ENCODE measurements around the gene IDUA.

The IDUA gene

GRCh38 chr4:1001561-1002130 is 14.8 kb downstream of the IDUA start:
- no peak for DNase-seq
- Histone ChIP-seq H3K27ac (no peak overlapping the region), H3K4me3 (no peak overlapping the region), H3K36me3 (no peaks in the 10 kb centered on the region), H3K27me3 (peaks cover 7 to 93% of the 10 kb centered on the region in 2 donors), H3K4me1 (peaks cover 0 to 37% (median 29%) of the 10 kb centered on the region in 4 donors), H3K9me3 (no peaks in the 10 kb centered on the region)
- TF ChIP-seq, protein P1, sequence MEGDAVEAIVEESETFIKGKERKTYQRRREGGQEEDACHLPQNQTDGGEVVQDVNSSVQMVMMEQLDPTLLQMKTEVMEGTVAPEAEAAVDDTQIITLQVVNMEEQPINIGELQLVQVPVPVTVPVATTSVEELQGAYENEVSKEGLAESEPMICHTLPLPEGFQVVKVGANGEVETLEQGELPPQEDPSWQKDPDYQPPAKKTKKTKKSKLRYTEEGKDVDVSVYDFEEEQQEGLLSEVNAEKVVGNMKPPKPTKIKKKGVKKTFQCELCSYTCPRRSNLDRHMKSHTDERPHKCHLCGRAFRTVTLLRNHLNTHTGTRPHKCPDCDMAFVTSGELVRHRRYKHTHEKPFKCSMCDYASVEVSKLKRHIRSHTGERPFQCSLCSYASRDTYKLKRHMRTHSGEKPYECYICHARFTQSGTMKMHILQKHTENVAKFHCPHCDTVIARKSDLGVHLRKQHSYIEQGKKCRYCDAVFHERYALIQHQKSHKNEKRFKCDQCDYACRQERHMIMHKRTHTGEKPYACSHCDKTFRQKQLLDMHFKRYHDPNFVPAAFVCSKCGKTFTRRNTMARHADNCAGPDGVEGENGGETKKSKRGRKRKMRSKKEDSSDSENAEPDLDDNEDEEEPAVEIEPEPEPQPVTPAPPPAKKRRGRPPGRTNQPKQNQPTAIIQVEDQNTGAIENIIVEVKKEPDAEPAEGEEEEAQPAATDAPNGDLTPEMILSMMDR (IDR thresholded peaks at IDR 0.05) = no peak
- intact Hi-C loops (cut with DNase I; ENCODE audit: low total_unique reads) = no loop called here

GRCh38 chr4:1002131-1002630 is 15.3 kb downstream of the IDUA start:
- Histone ChIP-seq H3K9me3 (no peaks in the 10 kb centered on the region), H3K36me3 (no peaks in the 10 kb centered on the region), H3K27me3 (peaks cover 7 to 92% of the 10 kb centered on the region in 2 donors), H3K4me3 (no peak overlapping the region), H3K27ac (no peak overlapping the region), H3K4me1 (peaks cover 0 to 31% (median 25%) of the 10 kb centered on the region in 4 donors)
- TF ChIP-seq, protein P1 (IDR thresholded peaks at IDR 0.05) = no peak
- intact Hi-C loops (cut with DNase I; ENCODE audit: low total_unique reads) = no loop called here
- DNase-seq = peak in 1 of 2 donors; percentile 48

- H3K4me1 ChIP-seq = peaks cover 0 to 26% (median 20%) of the 10 kb centered on the region in 4 donors
- no peak overlapping the region for H3K27ac ChIP-seq
- no peak overlapping the region for H3K4me3 ChIP-seq
Observed at GRCh38 chr4:1002631-1003251, 15.9 kb downstream of the IDUA start.

GRCh38 chr4:1003271-1004070 is 16.6 kb downstream of the IDUA start:
- intact Hi-C loops (cut with DNase I; ENCODE audit: low total_unique reads) = no loop called here

More at GRCh38 chr4:1002631-1003251, 15.9 kb downstream of the IDUA start:
- H3K9me3 ChIP-seq = no peaks in the 10 kb centered on the region
- TF ChIP-seq, protein P1 (IDR thresholded peaks at IDR 0.05) = no peak
- no peaks in the 10 kb centered on the region for H3K36me3 ChIP-seq
- H3K27me3 ChIP-seq = peaks cover 7 to 89% of the 10 kb centered on the region in 2 donors
- DNase-seq = no peak
- intact Hi-C loops (cut with DNase I; ENCODE audit: low total_unique reads) = no loop called here

DNA sequence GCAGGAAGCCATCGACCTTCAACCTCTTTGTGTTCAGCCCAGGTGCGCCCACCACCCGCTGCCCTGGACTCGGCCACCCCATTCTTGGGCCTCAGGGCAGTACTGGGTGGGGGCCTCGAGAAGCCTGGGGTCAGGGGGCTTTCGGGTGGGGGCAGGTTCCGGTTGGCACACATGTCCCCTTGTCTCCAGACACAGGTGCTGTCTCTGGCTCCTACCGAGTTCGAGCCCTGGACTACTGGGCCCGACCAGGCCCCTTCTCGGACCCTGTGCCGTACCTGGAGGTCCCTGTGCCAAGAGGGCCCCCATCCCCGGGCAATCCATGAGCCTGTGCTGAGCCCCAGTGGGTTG is 17.2 kb downstream of the IDUA start:
- no peak overlapping the region for H3K4me3 ChIP-seq
- no peak for DNase-seq
- H3K9me3 ChIP-seq = no peaks in the 10 kb centered on the region
- intact Hi-C loops (cut with DNase I; ENCODE audit: low total_unique reads) = no loop called here
- peaks cover 0 to 27% (median 20%) of the 10 kb centered on the region in 4 donors for H3K4me1 ChIP-seq
- H3K27me3 ChIP-seq = peaks cover 7 to 92% of the 10 kb centered on the region in 2 donors
- no peaks in the 10 kb centered on the region for H3K36me3 ChIP-seq
- H3K27ac ChIP-seq = no peak overlapping the region
- TF ChIP-seq, protein P1 (IDR thresholded peaks at IDR 0.05) = no peak

More at GRCh38 chr4:1003271-1004070, 16.6 kb downstream of the IDUA start:
- Histone ChIP-seq H3K27ac (no peak overlapping the region), H3K4me1 (peaks cover 0 to 21% (median 16%) of the 10 kb centered on the region in 4 donors), H3K27me3 (peaks cover 7 to 89% of the 10 kb centered on the region in 2 donors), H3K36me3 (no peaks in the 10 kb centered on the region), H3K4me3 (no peak overlapping the region), H3K9me3 (no peaks in the 10 kb centered on the region)
- TF ChIP-seq, protein P1 (IDR thresholded peaks at IDR 0.05) = no peak
- no peak for DNase-seq

Data from tibial artery (tissue), 4 donors.